ENCODE data around the gene BFSP2.

The BFSP2 gene

DNA sequence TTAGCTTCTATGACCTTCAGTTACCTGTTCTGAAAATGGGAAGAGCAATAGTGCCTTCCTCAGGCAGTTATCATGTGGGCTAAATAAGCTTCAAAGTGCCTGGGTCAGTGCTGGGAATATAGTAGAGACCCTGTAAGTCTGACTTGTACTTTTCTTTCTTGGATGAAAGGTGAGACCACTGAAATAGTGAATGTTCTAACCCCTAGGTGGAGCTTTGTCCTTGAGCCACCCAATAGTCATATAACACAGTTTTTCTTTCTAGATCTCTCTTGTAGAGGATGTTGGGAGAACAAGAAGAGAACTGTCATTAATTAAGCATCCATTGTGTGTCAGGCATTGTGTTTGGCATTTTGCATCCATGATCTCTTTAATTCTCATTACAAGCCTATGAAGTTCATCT, 13.0 kb upstream of the BFSP2 start:
- no peak overlapping the region for H3K4me3 ChIP-seq (ENCODE audit: low read depth, low read length)
- TF ChIP-seq, protein P1, sequence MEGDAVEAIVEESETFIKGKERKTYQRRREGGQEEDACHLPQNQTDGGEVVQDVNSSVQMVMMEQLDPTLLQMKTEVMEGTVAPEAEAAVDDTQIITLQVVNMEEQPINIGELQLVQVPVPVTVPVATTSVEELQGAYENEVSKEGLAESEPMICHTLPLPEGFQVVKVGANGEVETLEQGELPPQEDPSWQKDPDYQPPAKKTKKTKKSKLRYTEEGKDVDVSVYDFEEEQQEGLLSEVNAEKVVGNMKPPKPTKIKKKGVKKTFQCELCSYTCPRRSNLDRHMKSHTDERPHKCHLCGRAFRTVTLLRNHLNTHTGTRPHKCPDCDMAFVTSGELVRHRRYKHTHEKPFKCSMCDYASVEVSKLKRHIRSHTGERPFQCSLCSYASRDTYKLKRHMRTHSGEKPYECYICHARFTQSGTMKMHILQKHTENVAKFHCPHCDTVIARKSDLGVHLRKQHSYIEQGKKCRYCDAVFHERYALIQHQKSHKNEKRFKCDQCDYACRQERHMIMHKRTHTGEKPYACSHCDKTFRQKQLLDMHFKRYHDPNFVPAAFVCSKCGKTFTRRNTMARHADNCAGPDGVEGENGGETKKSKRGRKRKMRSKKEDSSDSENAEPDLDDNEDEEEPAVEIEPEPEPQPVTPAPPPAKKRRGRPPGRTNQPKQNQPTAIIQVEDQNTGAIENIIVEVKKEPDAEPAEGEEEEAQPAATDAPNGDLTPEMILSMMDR (IDR thresholded peaks at IDR 0.05; ENCODE audit: low read depth, low read length, missing control alignments), result peak; percentile 16
- DNase-seq (ENCODE audit: low read depth), result no peak
- in situ Hi-C loops (cut with HindIII; ENCODE audit: low sequenced_read_pairs), result no loop called here

DNA sequence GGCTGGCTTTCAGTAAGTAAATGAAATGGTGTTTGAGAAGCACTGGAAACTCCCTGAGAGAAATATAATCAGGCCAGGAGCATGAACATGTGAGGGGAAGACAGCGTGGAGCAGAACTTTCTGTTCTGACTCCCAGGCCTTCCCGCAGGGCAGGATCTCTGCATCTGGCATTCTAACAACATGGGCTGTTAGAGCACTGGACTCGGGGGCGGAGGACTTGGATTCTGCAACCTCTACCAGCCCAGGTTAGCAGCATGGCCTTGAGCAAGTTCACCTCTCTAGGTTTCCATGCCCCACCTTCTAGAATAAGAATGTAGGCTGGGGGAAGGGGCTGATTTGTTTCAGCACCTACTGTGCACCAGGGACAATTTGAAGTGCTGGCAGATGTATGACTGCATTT, 12.5 kb upstream of the BFSP2 start:
- H3K4me3 ChIP-seq (ENCODE audit: low read depth, low read length), result no peak overlapping the region
- DNase-seq (ENCODE audit: low read depth), result no peak
- in situ Hi-C loops (cut with HindIII; ENCODE audit: low sequenced_read_pairs), result no loop called here
- TF ChIP-seq, protein P1 (IDR thresholded peaks at IDR 0.05; ENCODE audit: low read depth, low read length, missing control alignments), result no peak

DNA sequence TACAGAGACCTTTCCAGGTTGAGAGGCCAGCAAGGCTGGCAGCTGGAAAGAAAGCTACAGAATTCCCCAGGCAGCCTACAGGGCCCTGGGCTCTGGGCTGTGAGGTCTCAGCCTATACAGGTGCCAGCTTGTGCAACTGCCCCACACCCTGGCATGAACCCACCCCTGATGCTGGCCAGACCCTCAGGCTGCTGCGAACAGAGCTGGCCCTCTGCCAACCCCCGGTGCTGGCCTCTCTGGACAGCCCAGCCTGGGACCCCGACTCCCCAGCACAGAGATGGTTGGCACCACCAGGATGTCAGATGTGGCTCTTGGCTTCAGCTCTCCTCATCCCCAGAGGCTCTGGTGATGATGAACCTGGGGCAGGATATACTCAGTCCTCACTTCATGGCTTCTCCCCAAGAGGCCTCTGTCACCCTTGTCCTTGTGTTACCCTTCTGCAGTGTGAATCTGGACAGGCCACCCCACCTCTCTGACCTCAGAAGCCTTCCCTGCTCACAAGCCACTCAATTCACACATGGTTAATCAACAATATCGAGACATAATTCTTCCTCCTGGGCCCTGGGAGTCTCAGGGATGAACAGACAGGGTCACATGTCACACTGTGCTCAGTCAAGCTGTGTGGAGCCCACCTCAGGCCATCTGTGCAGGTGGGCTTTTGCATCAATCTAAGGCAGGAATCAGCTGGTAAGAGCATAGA, 11.0 kb upstream of the BFSP2 start:
- in situ Hi-C loops (cut with HindIII; ENCODE audit: low sequenced_read_pairs), result no loop called here
- H3K4me3 ChIP-seq (ENCODE audit: low read depth, low read length), result no peak overlapping the region
- DNase-seq (ENCODE audit: low read depth), result no peak
- TF ChIP-seq, protein P1 (IDR thresholded peaks at IDR 0.05; ENCODE audit: low read depth, low read length, missing control alignments), result no peak

DNA sequence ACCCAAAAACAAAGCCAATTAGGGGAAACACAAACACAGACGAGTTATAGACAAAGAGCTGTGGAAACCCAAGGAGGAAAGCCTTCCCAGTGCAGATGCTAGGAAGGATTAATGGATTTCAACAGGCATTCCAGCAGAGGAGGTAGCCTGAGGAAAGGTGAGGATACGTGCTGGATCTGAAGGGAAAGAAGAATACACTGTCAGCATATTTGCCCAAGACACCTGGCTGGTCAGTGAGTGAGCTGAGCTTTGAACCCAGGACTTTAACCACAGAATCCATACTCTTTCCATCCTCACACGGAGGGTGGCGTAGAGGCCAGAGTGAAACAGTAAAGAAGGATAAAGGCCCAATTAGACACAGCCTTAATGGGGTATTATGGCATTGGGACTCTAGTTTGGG, 9.1 kb upstream of the BFSP2 start:
- in situ Hi-C loops (cut with HindIII; ENCODE audit: low sequenced_read_pairs), result no loop called here
- no peak for DNase-seq (ENCODE audit: low read depth)
- H3K4me3 ChIP-seq (ENCODE audit: low read depth, low read length), result no peak overlapping the region
- TF ChIP-seq, protein P1 (IDR thresholded peaks at IDR 0.05; ENCODE audit: low read depth, low read length, missing control alignments), result no peak

DNA sequence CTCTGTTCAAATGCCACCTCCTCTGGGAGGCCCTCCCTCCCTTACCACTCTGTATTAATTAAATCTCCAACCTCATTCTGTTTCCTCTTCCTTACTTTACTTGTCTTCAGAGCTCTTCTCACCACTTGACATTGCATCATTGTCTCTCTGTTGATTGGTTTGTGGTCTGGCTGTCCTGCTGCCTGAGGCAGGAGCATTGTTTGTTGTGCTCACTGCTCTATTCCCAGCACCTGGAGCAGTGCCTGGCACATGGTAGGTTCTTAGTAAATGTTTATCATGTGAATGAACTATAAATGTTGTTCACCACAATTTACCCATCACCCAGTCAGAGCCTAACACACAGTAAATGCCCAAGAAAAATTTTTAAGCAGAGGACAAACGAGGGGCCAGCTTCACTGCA, 6.7 kb upstream of the BFSP2 start:
- in situ Hi-C loops (cut with HindIII; ENCODE audit: low sequenced_read_pairs), result no loop called here
- H3K4me3 ChIP-seq (ENCODE audit: low read depth, low read length), result no peak overlapping the region
- no peak for DNase-seq (ENCODE audit: low read depth)
- TF ChIP-seq, protein P1 (IDR thresholded peaks at IDR 0.05; ENCODE audit: low read depth, low read length, missing control alignments), result no peak

DNA sequence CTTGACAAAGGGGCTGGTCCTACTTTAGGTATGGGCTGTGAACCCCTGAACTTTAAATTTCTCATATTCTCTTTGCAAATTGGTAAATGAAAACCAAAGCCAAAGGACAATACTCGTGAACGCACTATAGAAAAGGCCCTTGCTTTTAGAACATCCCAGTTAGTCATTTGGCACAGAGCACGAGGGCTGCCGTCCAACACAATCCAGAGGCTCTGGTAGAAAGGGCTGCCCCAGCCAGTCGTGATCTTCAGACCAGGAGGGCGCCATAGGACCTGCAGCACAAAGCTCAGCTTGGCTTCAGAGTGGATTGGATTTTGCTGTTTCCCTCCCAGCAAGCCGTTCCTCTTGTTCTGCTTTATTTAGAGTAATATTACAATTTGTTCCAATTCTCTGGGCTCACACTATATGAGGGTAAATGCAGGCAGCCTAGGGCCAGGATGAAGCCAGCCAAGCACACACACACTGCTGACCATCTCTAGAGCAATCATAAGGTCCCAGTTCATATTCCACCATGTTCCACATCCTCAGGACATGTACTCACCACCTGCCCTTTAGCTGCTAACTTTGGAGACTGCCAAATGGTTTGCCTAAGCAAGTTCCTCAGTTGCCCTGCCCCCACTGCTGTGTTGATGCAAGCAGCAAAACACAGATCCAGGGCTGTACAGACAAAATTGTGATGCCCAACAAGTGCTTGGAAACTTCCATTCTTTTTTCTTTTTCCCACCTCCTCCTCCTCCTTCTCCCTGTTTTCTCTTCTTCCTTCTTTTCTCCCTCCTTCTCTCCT, 6.0 kb upstream of the BFSP2 start:
- no peak overlapping the region for H3K4me3 ChIP-seq (ENCODE audit: low read depth, low read length)
- in situ Hi-C loops (cut with HindIII; ENCODE audit: low sequenced_read_pairs), result no loop called here
- DNase-seq (ENCODE audit: low read depth), result no peak
- TF ChIP-seq, protein P1 (IDR thresholded peaks at IDR 0.05; ENCODE audit: low read depth, low read length, missing control alignments), result no peak
